TTC549 (cell line): ENCODE measurements around the gene WDR88.
"Not testable (repeated sequence)": the region's sequence is repeated elsewhere in the genome, so short reads cannot be mapped to it uniquely, and the experiment has no call there.

Source experiments
- FAIRE-seq: peaks from 2 replicates; lab custom pipeline; 2012; peaks lifted over from hg19 to GRCh38; lab: Jason Lieb, UNC

WDR88 gene

GRCh38 chr19:33214596-33214995, 82.7 kb downstream of the WDR88 start:
- FAIRE-seq = no peak

GRCh38 chr19:33215438-33216197, 83.7 kb downstream of the WDR88 start:
- no peak for FAIRE-seq

GRCh38 chr19:33216198-33216830, 84.4 kb downstream of the WDR88 start:
- FAIRE-seq = no peak

GRCh38 chr19:33217881-33218280, 86.0 kb downstream of the WDR88 start:
- no peak for FAIRE-seq

GRCh38 chr19:33219261-33219815, 87.4 kb downstream of the WDR88 start:
- no peak for FAIRE-seq

- FAIRE-seq = no peak
Measured at GRCh38 chr19:33220115-33220514, 88.2 kb downstream of the WDR88 start.

GRCh38 chr19:33220735-33221134, 88.8 kb downstream of the WDR88 start:
- no peak for FAIRE-seq

- no peak for FAIRE-seq
Measured at GRCh38 chr19:33221638-33222037, 89.7 kb downstream of the WDR88 start.

GRCh38 chr19:33222255-33222654, 90.3 kb downstream of the WDR88 start:
- not testable (repeated sequence) for FAIRE-seq

- FAIRE-seq = no peak
Measured at GRCh38 chr19:33224694-33225457, 93.0 kb downstream of the WDR88 start.
